HCT116 (cell line): ENCODE data around the gene KCNK18. TPM values are rescaled to one million over a fixed set of nuclear protein-coding genes. Genes with fewer than 3 reads are reported as not detected.

Source experiments
- ATAC-seq: fragments of 200-7000 bp; cut with Tn5 transposase; 2 replicates; pipeline ENCODE4 v1.9.1; 2020; ENCODE audit warnings: mild to moderate bottlenecking, moderate library complexity
- BruUV-seq: library from RNA; stranded (reverse); fragments of 400-500 nt; replicated peaks from 2 replicates; lab custom pipeline; 2021; lab: Mats Ljungman, UMichigan
- CTCF ChIA-PET: fragments of 300-600 bp; sonication (Branson Sonifier 250); formaldehyde crosslinking; loops from one replicate; lab custom pipeline; 2021; ENCODE audit warnings: antibody characterized with exemption; lab: Charles Lee
- POLR2A ChIA-PET: fragments of 300-600, 350-600 bp; sonication (Branson Sonifier 250); formaldehyde crosslinking; loops from one replicate; lab custom pipeline; 2021; ENCODE audit warnings: antibody characterized with exemption; lab: Charles Lee
- RAD21 ChIA-PET, 2 experiments: fragments of 300-600 bp; sonication (Branson Sonifier 250); formaldehyde crosslinking; loops; one replicate each; lab custom pipeline; 2023; ENCODE audit warnings: low total read pairs in 2 of 2; ENCODE audit not compliant: uncharacterized antibody in 2 of 2, unreplicated experiment in 2 of 2, low non-redundant PET in 1 of 2; lab: Charles Lee
- DNase-seq: peaks from one replicate; pipeline ENCODE4 v3.0.0-alpha.2; 2010; ENCODE audit warnings: low read depth, low spot score
- H2AFZ ChIP-seq: fragments of 200-600 bp; shearing (Covaris generic), sonication (generic); 2 replicates; pipeline ENCODE4 v1.6.1; 2017; ENCODE audit warnings: low read depth, mixed run types, mixed read lengths, antibody characterized with exemption, low read length; ENCODE audit not compliant: poor library complexity, severe bottlenecking
- H3K27ac ChIP-seq: 2 replicates; pipeline ENCODE4 v1.5.1; 2012; ENCODE audit warnings: low read depth, low read length
- H3K27me3 ChIP-seq: fragments of 200-600 bp; sonication (generic); 2 replicates; pipeline ENCODE4 v1.6.1; 2016; ENCODE audit warnings: mixed run types, low read length, mixed read lengths; ENCODE audit not compliant: insufficient read depth
- H3K36me3 ChIP-seq, 2 experiments: fragments of 200-500 bp in 1 of 2; fragments of 200-600 bp in 1 of 2; sonication (Bioruptor generic) in 1 of 2; sonication (generic) in 1 of 2; 2 replicates each; pipeline versions ENCODE4 v1.5.1 to v1.6.1; 2014 to 2016; ENCODE audit warnings: low read length in 2 of 2, inconsistent platforms in 1 of 2, mixed read lengths in 1 of 2, mixed run types in 1 of 2; ENCODE audit not compliant: insufficient read depth in 2 of 2, control insufficient read depth in 1 of 2
- H3K4me1 ChIP-seq, 2 experiments: fragments of 200-600 bp in 1 of 2; sonication (generic) in 1 of 2; 2 replicates each; pipeline versions ENCODE4 v1.5.1 to v1.6.1; 2012 to 2017; ENCODE audit warnings: low read length in 2 of 2, inconsistent platforms in 1 of 2, mild to moderate bottlenecking in 1 of 2, mixed read lengths in 1 of 2, mixed run types in 1 of 2, moderate library complexity in 1 of 2; ENCODE audit not compliant: insufficient read depth in 2 of 2, control insufficient read depth in 1 of 2
- H3K4me2 ChIP-seq: fragments of 200-600 bp; sonication (generic); 2 replicates; pipeline ENCODE4 v1.6.1; 2017; ENCODE audit warnings: mixed run types, low read length, mixed read lengths
- H3K4me3 ChIP-seq, 2 experiments: fragments of 200-600 bp in 1 of 2; sonication (generic) in 1 of 2; replicated peaks in 1 of 2; 2 replicates each; pipeline ENCODE4 v1.5.1; 2011 to 2016; ENCODE audit warnings: low read length in 2 of 2, control low read depth in 1 of 2, low read depth in 1 of 2, mild to moderate bottlenecking in 1 of 2, mixed read lengths in 1 of 2, mixed run types in 1 of 2
- H3K79me2 ChIP-seq: fragments of 200-600 bp; sonication (generic); 2 replicates; pipeline ENCODE4 v1.6.1; 2017; ENCODE audit warnings: mild to moderate bottlenecking, mixed run types, low read length, moderate library complexity, mixed read lengths; ENCODE audit not compliant: insufficient read depth
- H3K9ac ChIP-seq: fragments of 200-600 bp; sonication (generic); 2 replicates; pipeline ENCODE4 v1.6.1; 2016; ENCODE audit warnings: low read length, mixed read lengths
- H3K9me2 ChIP-seq: fragments of 200-600 bp; sonication (generic), shearing (Covaris generic); 2 replicates; pipeline ENCODE4 v1.6.1; 2017; ENCODE audit warnings: mixed run types, mild to moderate bottlenecking, moderate library complexity; ENCODE audit not compliant: insufficient read depth
- H3K9me3 ChIP-seq, 2 experiments: fragments of 200-500 bp in 1 of 2; fragments of 200-600 bp in 1 of 2; sonication (Bioruptor generic) in 1 of 2; sonication (generic) in 1 of 2; 2 replicates each; pipeline ENCODE4 v1.6.1; 2014 to 2017; ENCODE audit warnings: low read length in 2 of 2, mixed read lengths in 2 of 2, inconsistent platforms in 1 of 2, low read depth in 1 of 2, mild to moderate bottlenecking in 1 of 2, mixed run types in 1 of 2, moderate library complexity in 1 of 2; ENCODE audit not compliant: control insufficient read depth in 1 of 2, insufficient read depth in 1 of 2
- H4K20me1 ChIP-seq: fragments of 200-600 bp; sonication (generic), shearing (Covaris generic); 2 replicates; pipeline ENCODE4 v1.6.1; 2017; ENCODE audit warnings: mixed run types, mild to moderate bottlenecking, moderate library complexity; ENCODE audit not compliant: insufficient read depth
- EGR1 ChIP-seq: IDR thresholded peaks from 2 replicates; pipeline ENCODE4 v1.6.1; 2012; ENCODE audit warnings: low read depth
- ELF1 ChIP-seq: IDR thresholded peaks from 2 replicates; pipeline ENCODE4 v1.6.1; 2012; ENCODE audit warnings: low read depth, borderline replicate concordance
- SIN3A ChIP-seq: IDR thresholded peaks from 2 replicates; pipeline ENCODE4 v1.6.1; 2012; ENCODE audit warnings: low read depth
- SRF ChIP-seq: IDR thresholded peaks from 2 replicates; pipeline ENCODE4 v1.6.1; 2012; ENCODE audit warnings: low read depth
- TCF7L2 ChIP-seq: IDR thresholded peaks from 2 replicates; pipeline ENCODE4 v1.7.0; 2011; ENCODE audit warnings: borderline replicate concordance, inconsistent platforms; ENCODE audit not compliant: insufficient read depth, insufficient read length; ENCODE audit errors: extremely low read depth
- intact Hi-C: fragments of 100-400 bp; cut with micrococcal nuclease; formaldehyde crosslinking; loops from 2 replicates; pipeline ENCODE4 v1.10.0; 2022
- total RNA-seq: library from RNA; stranded (reverse); gene quantifications from one replicate; pipeline ENCODE4 v1.2.1, GENCODE V29; 2021; ENCODE audit not compliant: unreplicated experiment
- TF ChIP-seq, protein P1 (sequence below): IDR thresholded peaks from 2 replicates; pipeline ENCODE4 v1.6.1; 2012; ENCODE audit warnings: low read depth
- TF ChIP-seq, protein P2 (sequence below), 3 experiments: fragments of 200-600 bp in 1 of 3; sonication (generic) in 1 of 3; IDR thresholded peaks in 2 of 3; conservative IDR thresholded peaks in 1 of 3; 2 replicates each; pipeline ENCODE4 v1.5.1; 2012 to 2017; ENCODE audit warnings: low read depth in 2 of 3, low read length in 2 of 3, antibody characterized with exemption in 1 of 3, borderline replicate concordance in 1 of 3, control low read depth in 1 of 3, mild to moderate bottlenecking in 1 of 3, mixed read lengths in 1 of 3, mixed run types in 1 of 3, moderate library complexity in 1 of 3; ENCODE audit not compliant: insufficient read depth in 1 of 3

Gene KCNK18
- total RNA-seq, 1 experiment from 2014 or later, result not detected

DNA sequence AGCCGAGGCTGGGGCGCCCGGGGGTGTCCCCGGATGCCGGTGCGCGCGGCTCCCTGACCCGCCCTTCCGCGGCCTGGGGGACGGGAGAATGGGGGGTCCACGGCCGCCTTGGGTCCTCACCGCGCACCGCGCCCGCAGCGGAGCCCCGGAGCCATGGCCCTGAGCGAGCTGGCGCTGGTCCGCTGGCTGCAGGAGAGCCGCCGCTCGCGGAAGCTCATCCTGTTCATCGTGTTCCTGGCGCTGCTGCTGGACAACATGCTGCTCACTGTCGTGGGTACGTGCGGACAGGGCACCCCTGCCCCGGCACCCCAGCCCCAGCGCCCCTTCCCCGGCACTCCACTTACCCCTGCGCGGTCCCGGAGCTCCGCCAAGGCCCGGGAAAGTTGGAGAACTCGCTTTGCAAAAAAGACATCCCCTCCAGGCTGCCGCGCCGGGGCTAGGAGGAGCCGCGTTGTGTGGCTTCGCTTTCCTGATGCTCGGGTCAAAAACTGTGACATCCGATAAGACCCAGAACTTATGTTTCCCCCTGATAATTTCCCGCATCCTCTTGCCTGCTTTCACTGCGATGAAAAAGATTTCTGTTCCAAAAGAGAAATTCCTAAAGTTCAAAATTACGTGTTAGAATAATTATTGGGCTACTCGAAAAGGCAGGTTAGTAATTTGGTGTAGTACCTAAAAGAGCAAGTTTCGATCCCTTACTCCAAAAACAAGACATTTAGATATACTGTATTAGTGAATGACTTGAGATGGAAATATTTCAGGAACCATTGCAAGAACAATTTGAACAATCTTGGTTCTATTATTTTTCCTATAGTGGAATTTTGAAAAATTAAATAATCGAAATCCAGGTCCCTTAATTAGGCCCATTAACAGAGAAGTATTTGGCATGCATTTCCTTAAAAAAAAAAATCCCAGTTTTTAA, 44.5 kb downstream of the KCNK18 start:
- no peaks in the 10 kb centered on the region for H3K36me3 ChIP-seq
- no peaks in the 10 kb centered on the region for H3K4me1 ChIP-seq
- H3K4me3 ChIP-seq, result no peak overlapping the region
- TF ChIP-seq EGR1 (no peak), SRF (no peak), SIN3A (no peak)
- TF ChIP-seq, all 23 proteins: peak for 0
- Histone ChIP-seq H3K9me3 (no peaks in the 10 kb centered on the region), H3K9me2 (no peaks in the 10 kb centered on the region), H3K79me2 (no peaks in the 10 kb centered on the region), H2AFZ (no peak overlapping the region), H3K27me3 (0 out of 2 replicates have a peak, but pooled peaks cover 8% of the 10 kb centered on the region), H3K9ac (no peak overlapping the region), H4K20me1 (no peaks in the 10 kb centered on the region), H3K4me2 (no peak overlapping the region), H3K27ac (no peak overlapping the region)
- BruUV-seq, result no TSS peak
- RAD21 ChIA-PET, result no interaction called here
- CTCF ChIA-PET, result interaction anchor here (1.4 to 1.9 kb wide), 2 partner anchors 15 to 201 kb away, joined by 4 to 6 read pairs; no protein-coding TSS in a partner anchor
- DNase-seq (no peak), ATAC-seq (no peak)
- intact Hi-C loops, result no loop called here
- POLR2A ChIA-PET, result no interaction called here

DNA sequence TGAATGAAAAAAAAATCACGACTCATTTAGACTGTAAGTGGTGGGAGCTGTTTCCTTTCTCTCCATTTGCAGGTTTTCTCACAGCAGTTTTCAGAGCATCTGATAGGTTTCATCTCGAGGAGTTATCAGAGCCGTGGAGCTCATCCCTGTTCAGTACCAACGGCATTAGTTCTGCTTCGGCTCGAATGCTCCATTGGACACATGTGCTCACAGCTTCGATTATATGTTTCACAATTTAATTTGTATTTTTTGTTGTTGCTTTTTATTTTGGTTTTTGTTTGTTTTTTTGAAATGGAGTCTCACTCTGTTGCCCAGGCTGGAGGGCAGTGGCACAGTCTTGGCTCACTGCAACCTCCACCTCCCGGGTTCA, 45.2 kb downstream of the KCNK18 start:
- Histone ChIP-seq H3K4me1 (no peaks in the 10 kb centered on the region), H2AFZ (no peak overlapping the region), H3K27me3 (0 out of 2 replicates have a peak, but pooled peaks cover 8% of the 10 kb centered on the region), H3K9me2 (no peaks in the 10 kb centered on the region), H3K27ac (no peak overlapping the region), H3K36me3 (no peaks in the 10 kb centered on the region), H4K20me1 (no peaks in the 10 kb centered on the region), H3K9ac (no peak overlapping the region), H3K79me2 (no peaks in the 10 kb centered on the region), H3K4me2 (no peak overlapping the region), H3K9me3 (no peaks in the 10 kb centered on the region), H3K4me3 (no peak overlapping the region)
- ATAC-seq (no peak), DNase-seq (no peak)
- ChIA-PET POLR2A (no interaction called here), CTCF (interaction anchor here (1.4 to 1.9 kb wide), 2 partner anchors 16 to 200 kb away, joined by 4 to 6 read pairs; no protein-coding TSS in a partner anchor), RAD21 (no interaction called here)
- BruUV-seq, result no TSS peak
- intact Hi-C loops, result no loop called here
- TF ChIP-seq, protein P1, sequence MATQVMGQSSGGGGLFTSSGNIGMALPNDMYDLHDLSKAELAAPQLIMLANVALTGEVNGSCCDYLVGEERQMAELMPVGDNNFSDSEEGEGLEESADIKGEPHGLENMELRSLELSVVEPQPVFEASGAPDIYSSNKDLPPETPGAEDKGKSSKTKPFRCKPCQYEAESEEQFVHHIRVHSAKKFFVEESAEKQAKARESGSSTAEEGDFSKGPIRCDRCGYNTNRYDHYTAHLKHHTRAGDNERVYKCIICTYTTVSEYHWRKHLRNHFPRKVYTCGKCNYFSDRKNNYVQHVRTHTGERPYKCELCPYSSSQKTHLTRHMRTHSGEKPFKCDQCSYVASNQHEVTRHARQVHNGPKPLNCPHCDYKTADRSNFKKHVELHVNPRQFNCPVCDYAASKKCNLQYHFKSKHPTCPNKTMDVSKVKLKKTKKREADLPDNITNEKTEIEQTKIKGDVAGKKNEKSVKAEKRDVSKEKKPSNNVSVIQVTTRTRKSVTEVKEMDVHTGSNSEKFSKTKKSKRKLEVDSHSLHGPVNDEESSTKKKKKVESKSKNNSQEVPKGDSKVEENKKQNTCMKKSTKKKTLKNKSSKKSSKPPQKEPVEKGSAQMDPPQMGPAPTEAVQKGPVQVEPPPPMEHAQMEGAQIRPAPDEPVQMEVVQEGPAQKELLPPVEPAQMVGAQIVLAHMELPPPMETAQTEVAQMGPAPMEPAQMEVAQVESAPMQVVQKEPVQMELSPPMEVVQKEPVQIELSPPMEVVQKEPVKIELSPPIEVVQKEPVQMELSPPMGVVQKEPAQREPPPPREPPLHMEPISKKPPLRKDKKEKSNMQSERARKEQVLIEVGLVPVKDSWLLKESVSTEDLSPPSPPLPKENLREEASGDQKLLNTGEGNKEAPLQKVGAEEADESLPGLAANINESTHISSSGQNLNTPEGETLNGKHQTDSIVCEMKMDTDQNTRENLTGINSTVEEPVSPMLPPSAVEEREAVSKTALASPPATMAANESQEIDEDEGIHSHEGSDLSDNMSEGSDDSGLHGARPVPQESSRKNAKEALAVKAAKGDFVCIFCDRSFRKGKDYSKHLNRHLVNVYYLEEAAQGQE, result no peak
- TF ChIP-seq TCF7L2 (no peak), ELF1 (no peak)
- TF ChIP-seq, protein P2, sequence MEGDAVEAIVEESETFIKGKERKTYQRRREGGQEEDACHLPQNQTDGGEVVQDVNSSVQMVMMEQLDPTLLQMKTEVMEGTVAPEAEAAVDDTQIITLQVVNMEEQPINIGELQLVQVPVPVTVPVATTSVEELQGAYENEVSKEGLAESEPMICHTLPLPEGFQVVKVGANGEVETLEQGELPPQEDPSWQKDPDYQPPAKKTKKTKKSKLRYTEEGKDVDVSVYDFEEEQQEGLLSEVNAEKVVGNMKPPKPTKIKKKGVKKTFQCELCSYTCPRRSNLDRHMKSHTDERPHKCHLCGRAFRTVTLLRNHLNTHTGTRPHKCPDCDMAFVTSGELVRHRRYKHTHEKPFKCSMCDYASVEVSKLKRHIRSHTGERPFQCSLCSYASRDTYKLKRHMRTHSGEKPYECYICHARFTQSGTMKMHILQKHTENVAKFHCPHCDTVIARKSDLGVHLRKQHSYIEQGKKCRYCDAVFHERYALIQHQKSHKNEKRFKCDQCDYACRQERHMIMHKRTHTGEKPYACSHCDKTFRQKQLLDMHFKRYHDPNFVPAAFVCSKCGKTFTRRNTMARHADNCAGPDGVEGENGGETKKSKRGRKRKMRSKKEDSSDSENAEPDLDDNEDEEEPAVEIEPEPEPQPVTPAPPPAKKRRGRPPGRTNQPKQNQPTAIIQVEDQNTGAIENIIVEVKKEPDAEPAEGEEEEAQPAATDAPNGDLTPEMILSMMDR (IDR thresholded peaks at IDR 0.05 in 2 of 3, conservative IDR thresholded peaks at IDR 0.05 in 1 of 3; ENCODE audit: borderline replicate concordance in 1 of 3, insufficient read depth in 1 of 3, low read depth in 2 of 3, low read length in 2 of 3), result no peak
